Fibroblast of the aortic adventitia (primary cell): ENCODE results near the gene ZFP62. TPM values are rescaled to one million over a fixed set of nuclear protein-coding genes. Genes with fewer than 3 reads are reported as not detected.

Source experiments
- DNase-seq: peaks from one replicate; pipeline ENCODE4 v3.0.0-alpha.2; 2010; ENCODE audit warnings: low read depth
- H3K4me3 ChIP-seq: 2 replicates; pipeline ENCODE4 v1.5.1; 2011; ENCODE audit warnings: low read depth, mild to moderate bottlenecking, control low read depth, low read length, moderate library complexity
- total RNA-seq: library from RNA; depleted of rRNA; stranded (reverse); fragments of >200 nt; gene quantifications from 2 replicates; pipeline ENCODE4 v1.2.3, GENCODE V29; 2012; ENCODE audit warnings: low replicate concordance
- TF ChIP-seq, protein P1 (sequence below): IDR thresholded peaks from 2 replicates; pipeline ENCODE4 v1.5.1; 2011; ENCODE audit warnings: mild to moderate bottlenecking, low read length, control low read depth, inconsistent platforms; ENCODE audit not compliant: insufficient read depth

ZFP62 gene
- total RNA-seq, 1 donor, result 19.4 TPM

GRCh38 chr5:180844858-180845257 is 16.2 kb downstream of the ZFP62 start:
- DNase-seq, result no peak
- TF ChIP-seq, protein P1, sequence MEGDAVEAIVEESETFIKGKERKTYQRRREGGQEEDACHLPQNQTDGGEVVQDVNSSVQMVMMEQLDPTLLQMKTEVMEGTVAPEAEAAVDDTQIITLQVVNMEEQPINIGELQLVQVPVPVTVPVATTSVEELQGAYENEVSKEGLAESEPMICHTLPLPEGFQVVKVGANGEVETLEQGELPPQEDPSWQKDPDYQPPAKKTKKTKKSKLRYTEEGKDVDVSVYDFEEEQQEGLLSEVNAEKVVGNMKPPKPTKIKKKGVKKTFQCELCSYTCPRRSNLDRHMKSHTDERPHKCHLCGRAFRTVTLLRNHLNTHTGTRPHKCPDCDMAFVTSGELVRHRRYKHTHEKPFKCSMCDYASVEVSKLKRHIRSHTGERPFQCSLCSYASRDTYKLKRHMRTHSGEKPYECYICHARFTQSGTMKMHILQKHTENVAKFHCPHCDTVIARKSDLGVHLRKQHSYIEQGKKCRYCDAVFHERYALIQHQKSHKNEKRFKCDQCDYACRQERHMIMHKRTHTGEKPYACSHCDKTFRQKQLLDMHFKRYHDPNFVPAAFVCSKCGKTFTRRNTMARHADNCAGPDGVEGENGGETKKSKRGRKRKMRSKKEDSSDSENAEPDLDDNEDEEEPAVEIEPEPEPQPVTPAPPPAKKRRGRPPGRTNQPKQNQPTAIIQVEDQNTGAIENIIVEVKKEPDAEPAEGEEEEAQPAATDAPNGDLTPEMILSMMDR, result no peak

GRCh38 chr5:180844432-180844831 is 16.6 kb downstream of the ZFP62 start:
- TF ChIP-seq, protein P1, result no peak
- no peak overlapping the region for H3K4me3 ChIP-seq
- no peak for DNase-seq

More at GRCh38 chr5:180844858-180845257, 16.2 kb downstream of the ZFP62 start:
- H3K4me3 ChIP-seq, result no peak overlapping the region

DNA sequence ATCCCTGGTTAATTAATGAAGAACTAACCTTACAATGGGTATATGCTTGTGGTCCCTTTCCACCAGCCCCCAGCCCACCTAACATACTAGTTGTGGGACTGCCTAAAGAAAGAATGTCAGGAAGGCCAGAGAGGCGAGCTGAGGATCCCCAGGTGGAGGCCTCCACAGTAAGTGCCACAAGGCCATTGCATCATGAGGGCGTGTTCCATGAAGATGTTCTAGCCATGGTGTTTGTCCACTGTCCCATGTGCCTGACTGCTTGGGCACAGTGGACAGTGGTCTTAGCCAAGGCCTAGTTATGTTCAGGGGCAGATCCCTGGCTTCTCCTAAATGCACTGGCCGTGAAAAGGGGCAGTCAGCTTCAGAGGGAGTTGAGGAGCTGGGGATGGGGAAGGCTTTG is 21.1 kb downstream of the ZFP62 start:
- no peak for DNase-seq
- TF ChIP-seq, protein P1, result no peak
- no peak overlapping the region for H3K4me3 ChIP-seq

DNA sequence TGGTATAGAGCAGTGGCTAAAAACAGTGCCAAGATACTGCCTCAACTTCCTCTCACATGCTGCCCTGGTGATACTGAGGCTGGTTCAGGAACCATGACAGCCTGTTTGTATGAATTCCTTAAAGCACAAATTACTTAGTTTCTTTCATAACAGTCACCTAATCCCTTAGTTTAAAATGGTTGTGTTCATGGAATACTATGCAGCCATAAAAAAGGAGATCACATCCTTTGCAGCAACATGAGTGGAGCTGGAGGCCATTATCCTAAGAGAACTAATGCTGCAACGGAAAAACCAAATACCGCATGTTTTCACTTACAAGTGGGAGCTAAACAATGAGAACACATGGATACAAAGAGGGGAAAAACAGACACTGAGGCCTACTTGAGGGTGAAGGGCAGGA is 21.8 kb downstream of the ZFP62 start:
- no peak overlapping the region for H3K4me3 ChIP-seq
- TF ChIP-seq, protein P1, result no peak
- no peak for DNase-seq

DNA sequence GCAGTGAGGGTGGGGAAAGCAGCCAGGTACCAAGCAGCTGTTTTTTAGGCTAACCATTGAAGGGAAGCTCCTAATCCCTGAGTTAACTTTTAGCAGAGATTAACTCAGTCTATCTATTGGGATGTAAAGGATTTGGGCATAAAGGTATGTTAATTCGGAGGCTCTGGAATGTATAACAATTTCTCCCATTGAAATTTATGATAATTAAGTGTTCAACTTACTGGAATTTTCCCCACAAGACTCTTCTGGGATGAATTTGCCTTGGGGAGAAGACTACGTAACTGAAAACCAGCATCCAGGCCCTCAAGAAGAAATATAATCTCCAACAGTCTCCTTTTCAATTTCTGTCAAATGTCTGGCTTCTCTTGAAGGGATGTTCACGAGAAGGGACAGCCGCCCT is 23.6 kb downstream of the ZFP62 start:
- H3K4me3 ChIP-seq, result no peak overlapping the region
- no peak for DNase-seq
- TF ChIP-seq, protein P1, result no peak

GRCh38 chr5:180832638-180833068 is 28.4 kb downstream of the ZFP62 start:
- DNase-seq, result no peak
- TF ChIP-seq, protein P1, result no peak
- peak overlapping the region; percentile 22 for H3K4me3 ChIP-seq
